Prostate gland (tissue), 2 donors: ENCODE data around the gene HDAC4. TPM values are rescaled to one million over a fixed set of nuclear protein-coding genes. Genes with fewer than 3 reads are reported as not detected.

Experiments
- DNase-seq: peaks from one replicate; pipeline ENCODE4 v3.0.0-alpha.2; 2019; ENCODE audit warnings: low spot score
- H3K27ac ChIP-seq, 2 donors: fragments of 200-600 bp; sonication (generic); 2 replicates each; pipeline ENCODE4 v1.5.1; 2017 to 2019
- H3K27me3 ChIP-seq: fragments of 200-600 bp; sonication (generic); replicated peaks from 2 replicates; pipeline ENCODE4 v1.5.1; 2019; ENCODE audit not compliant: insufficient read depth
- H3K36me3 ChIP-seq, 2 donors: fragments of 200-600 bp; sonication (generic); 1 replicate in 1 of 2; 2 replicates in 1 of 2; pipeline versions ENCODE4 v1.5.1 to v1.8.1; 2017 to 2019
- H3K4me1 ChIP-seq: fragments of 200-600 bp; sonication (generic); replicated peaks from 2 replicates; pipeline ENCODE4 v1.5.1; 2019
- H3K4me3 ChIP-seq, 2 donors: fragments of 200-600 bp; sonication (generic); 2 replicates each; pipeline ENCODE4 v1.5.1; 2017 to 2019
- H3K9me3 ChIP-seq: fragments of 200-600 bp; sonication (generic); 2 replicates; pipeline ENCODE4 v1.5.1; 2017
- POLR2A ChIP-seq: fragments of 450-650 bp; IDR thresholded peaks from one replicate; pipeline ENCODE4 v1.6.1; 2016; ENCODE audit warnings: antibody characterized with exemption, mild to moderate bottlenecking
- POLR2AphosphoS5 ChIP-seq: sonication (generic); formaldehyde crosslinking; IDR thresholded peaks from one replicate; pipeline ENCODE4 v1.6.1; 2017; ENCODE audit warnings: antibody characterized with exemption
- WGBS: methylation state at CpG from one replicate; pipeline ENCODE4 v1.1.5; 2018; 5-methylcytosine and 5-hydroxymethylcytosine counted together
- intact Hi-C: fragments of 100-400 bp; cut with DNase I; formaldehyde crosslinking; loops from one replicate; pipeline ENCODE4 v1.14.2; 2022
- total RNA-seq, 2 donors: library from RNA; depleted of rRNA; stranded (reverse); fragments of >200 nt; gene quantifications; one replicate each; pipeline ENCODE4 v1.1.0, GENCODE V29; 2016
- TF ChIP-seq, protein P1 (sequence below), 4 experiments: fragments of 200-600 bp in 2 of 4; fragments of 450-650 bp in 2 of 4; sonication (generic) in 2 of 4; IDR thresholded peaks; 1 replicate in 3 of 4; 2 replicates in 1 of 4; pipeline ENCODE4 v1.5.1; 2016 to 2019; ENCODE audit warnings: antibody characterized with exemption in 4 of 4, mild to moderate bottlenecking in 2 of 4, moderate library complexity in 2 of 4

Gene HDAC4
- total RNA-seq, 2 donors from 2014 or later, result 41.8 to 44.2 TPM

DNA sequence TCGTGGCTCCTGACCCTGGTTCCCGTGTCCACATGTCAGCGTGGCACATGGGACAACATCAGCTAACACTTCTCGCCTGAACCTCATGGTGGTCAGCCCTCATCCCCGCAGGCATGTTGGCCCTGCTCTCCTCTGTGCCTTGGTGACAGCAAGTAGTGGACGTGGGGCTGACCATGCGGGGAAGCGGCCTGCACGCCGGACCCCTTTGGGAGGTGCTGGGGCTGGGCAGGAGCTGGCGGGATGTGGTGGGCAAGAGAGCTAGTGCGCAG, 303.5 kb downstream of the HDAC4 start:
- H3K27me3 ChIP-seq, result no peaks in the 10 kb centered on the region
- H3K9me3 ChIP-seq, result no peaks in the 10 kb centered on the region
- intact Hi-C loops, result no loop called here
- no peaks in the 10 kb centered on the region for H3K4me1 ChIP-seq
- no peak overlapping the region for H3K4me3 ChIP-seq
- no peak overlapping the region for H3K27ac ChIP-seq
- WGBS, result 85% methylated on average over 12 of the region's 12 CpGs
- no peak for DNase-seq
- H3K36me3 ChIP-seq, result peaks cover 6 to 9% of the 10 kb centered on the region in 2 donors
- TF ChIP-seq, protein P1, sequence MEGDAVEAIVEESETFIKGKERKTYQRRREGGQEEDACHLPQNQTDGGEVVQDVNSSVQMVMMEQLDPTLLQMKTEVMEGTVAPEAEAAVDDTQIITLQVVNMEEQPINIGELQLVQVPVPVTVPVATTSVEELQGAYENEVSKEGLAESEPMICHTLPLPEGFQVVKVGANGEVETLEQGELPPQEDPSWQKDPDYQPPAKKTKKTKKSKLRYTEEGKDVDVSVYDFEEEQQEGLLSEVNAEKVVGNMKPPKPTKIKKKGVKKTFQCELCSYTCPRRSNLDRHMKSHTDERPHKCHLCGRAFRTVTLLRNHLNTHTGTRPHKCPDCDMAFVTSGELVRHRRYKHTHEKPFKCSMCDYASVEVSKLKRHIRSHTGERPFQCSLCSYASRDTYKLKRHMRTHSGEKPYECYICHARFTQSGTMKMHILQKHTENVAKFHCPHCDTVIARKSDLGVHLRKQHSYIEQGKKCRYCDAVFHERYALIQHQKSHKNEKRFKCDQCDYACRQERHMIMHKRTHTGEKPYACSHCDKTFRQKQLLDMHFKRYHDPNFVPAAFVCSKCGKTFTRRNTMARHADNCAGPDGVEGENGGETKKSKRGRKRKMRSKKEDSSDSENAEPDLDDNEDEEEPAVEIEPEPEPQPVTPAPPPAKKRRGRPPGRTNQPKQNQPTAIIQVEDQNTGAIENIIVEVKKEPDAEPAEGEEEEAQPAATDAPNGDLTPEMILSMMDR (IDR thresholded peaks at IDR 0.05), result no peak
- TF ChIP-seq POLR2AphosphoS5, result no peak
- no peak for TF ChIP-seq POLR2A

GRCh38 chr2:239096676-239097427, 304.0 kb downstream of the HDAC4 start:
- no peak for DNase-seq
- 86% methylated on average over 28 of the region's 28 CpGs for WGBS
- Histone ChIP-seq H3K4me3 (no peak overlapping the region), H3K9me3 (no peaks in the 10 kb centered on the region), H3K36me3 (peaks cover 6 to 9% of the 10 kb centered on the region in 2 donors), H3K4me1 (no peaks in the 10 kb centered on the region), H3K27me3 (no peaks in the 10 kb centered on the region), H3K27ac (no peak overlapping the region)
- intact Hi-C loops, result no loop called here
- no peak for TF ChIP-seq POLR2A
- TF ChIP-seq POLR2AphosphoS5, result no peak

GRCh38 chr2:239095460-239096081, 305.2 kb downstream of the HDAC4 start:
- Histone ChIP-seq H3K36me3 (peaks cover 4 to 9% of the 10 kb centered on the region in 2 donors), H3K27me3 (no peaks in the 10 kb centered on the region), H3K9me3 (no peaks in the 10 kb centered on the region), H3K27ac (no peak overlapping the region), H3K4me3 (no peak overlapping the region), H3K4me1 (no peaks in the 10 kb centered on the region)
- TF ChIP-seq POLR2AphosphoS5, result no peak
- no peak for TF ChIP-seq POLR2A
- TF ChIP-seq, protein P1 (IDR thresholded peaks at IDR 0.05), result no peak
- intact Hi-C loops, result no loop called here
- WGBS, result 94% methylated on average over 20 of the region's 20 CpGs
- no peak for DNase-seq

DNA sequence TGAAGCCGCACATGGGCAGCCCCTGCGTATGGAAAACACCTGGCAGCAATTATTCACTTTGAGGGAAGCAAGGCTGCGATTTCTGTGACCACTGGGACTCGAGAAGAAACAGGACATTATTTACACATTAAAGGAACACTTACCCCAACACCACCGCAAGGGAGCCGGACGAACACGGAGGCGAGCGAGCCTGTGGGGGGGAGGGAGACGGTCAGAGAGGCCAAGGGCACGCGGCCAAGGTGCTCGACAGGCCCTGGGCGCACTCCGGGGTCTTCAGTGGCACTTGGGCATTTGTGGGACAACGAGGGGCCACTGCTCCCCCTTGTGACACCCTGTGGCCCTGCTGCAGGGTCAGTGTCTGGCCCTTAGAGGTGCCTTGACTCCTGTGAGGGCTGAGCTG, 306.0 kb downstream of the HDAC4 start:
- intact Hi-C loops, result no loop called here
- WGBS, result 87% methylated on average over 17 of the region's 17 CpGs
- Histone ChIP-seq H3K4me1 (no peaks in the 10 kb centered on the region), H3K36me3 (peaks cover 3 to 9% of the 10 kb centered on the region in 2 donors), H3K27me3 (no peaks in the 10 kb centered on the region), H3K9me3 (no peaks in the 10 kb centered on the region), H3K4me3 (no peak overlapping the region), H3K27ac (no peak overlapping the region)
- no peak for DNase-seq
- TF ChIP-seq, protein P1 (IDR thresholded peaks at IDR 0.05), result no peak
- TF ChIP-seq POLR2AphosphoS5 (no peak), POLR2A (no peak)

- intact Hi-C loops, result no loop called here
- H3K9me3 ChIP-seq, result no peaks in the 10 kb centered on the region
- TF ChIP-seq POLR2AphosphoS5 (no peak), POLR2A (no peak)
- TF ChIP-seq, protein P1 (IDR thresholded peaks at IDR 0.05), result no peak
- no peak overlapping the region for H3K4me3 ChIP-seq
- no peak overlapping the region for H3K27ac ChIP-seq
- 94% methylated on average over 17 of the region's 17 CpGs for WGBS
- H3K27me3 ChIP-seq, result no peaks in the 10 kb centered on the region
- no peaks in the 10 kb centered on the region for H3K4me1 ChIP-seq
- DNase-seq, result no peak
- H3K36me3 ChIP-seq, result no peaks in the 10 kb centered on the region
Measured at GRCh38 chr2:239093952-239094351, 306.9 kb downstream of the HDAC4 start.
